HG02973 (cell line): ENCODE measurements around the gene DPYSL3.
"Not testable (repeated sequence)": the region's sequence is repeated elsewhere in the genome, so short reads cannot be mapped to it uniquely, and the experiment has no call there.

Experiments
- ATAC-seq: cut with Tn5 transposase; IDR thresholded peaks from one replicate; pipeline ENCODE4 v1.9.1; 2021; ENCODE audit warnings: moderate library complexity; ENCODE audit not compliant: unreplicated experiment

DPYSL3 gene

DNA sequence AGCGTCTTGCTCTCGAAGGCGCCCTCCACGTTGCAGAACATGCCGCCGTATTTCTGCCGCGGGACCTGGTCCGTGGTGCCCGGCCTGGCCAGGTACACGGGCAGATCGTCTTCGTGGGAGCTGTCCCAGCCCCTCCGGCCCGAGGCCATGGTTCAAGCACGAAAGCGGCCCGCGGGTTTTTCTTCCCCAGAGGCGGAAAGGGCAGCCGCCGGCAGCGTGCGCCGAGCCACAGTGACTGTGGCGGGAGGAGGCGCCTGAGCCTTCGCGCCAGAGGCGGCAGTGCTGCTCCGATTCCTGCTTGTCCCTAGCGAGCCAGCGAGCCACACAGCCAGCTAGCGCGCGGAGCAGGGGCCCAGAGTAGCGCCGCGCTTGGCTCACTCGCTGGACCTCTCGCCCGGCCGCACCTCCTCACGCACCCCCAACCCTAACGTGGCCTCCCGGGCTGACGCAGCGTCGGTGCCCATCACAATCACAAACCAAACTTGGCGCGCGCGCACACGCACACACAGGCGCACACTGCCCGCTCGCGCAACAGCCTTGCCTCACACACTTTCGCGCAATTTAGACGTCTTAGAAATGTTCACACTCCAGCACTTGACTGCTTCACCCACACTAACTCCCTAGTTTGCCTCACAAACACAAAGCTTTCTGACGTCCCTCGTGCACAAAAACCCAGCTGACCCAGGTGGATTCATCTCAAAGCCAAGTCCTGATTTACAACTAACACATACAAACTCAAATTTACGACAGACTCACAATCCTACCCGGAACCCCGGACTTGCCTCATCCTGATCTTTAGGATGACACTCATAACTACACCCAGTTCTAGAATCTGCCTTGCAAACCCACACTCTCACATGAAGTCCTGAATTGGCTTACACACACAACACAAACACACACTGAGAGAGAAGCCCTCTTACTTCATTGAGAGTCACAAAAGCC is at the start of gene DPYSL3:
Gene DPYSL3 (minus strand): TSS at position 359 of the 942 bp plus-strand sequence. CDS start 210 bp downstream, at position 149.
- ATAC-seq: no peak

GRCh38 chr5:147558826-147559225 is 49.0 kb upstream of the DPYSL3 start:
- ATAC-seq: no peak

DNA sequence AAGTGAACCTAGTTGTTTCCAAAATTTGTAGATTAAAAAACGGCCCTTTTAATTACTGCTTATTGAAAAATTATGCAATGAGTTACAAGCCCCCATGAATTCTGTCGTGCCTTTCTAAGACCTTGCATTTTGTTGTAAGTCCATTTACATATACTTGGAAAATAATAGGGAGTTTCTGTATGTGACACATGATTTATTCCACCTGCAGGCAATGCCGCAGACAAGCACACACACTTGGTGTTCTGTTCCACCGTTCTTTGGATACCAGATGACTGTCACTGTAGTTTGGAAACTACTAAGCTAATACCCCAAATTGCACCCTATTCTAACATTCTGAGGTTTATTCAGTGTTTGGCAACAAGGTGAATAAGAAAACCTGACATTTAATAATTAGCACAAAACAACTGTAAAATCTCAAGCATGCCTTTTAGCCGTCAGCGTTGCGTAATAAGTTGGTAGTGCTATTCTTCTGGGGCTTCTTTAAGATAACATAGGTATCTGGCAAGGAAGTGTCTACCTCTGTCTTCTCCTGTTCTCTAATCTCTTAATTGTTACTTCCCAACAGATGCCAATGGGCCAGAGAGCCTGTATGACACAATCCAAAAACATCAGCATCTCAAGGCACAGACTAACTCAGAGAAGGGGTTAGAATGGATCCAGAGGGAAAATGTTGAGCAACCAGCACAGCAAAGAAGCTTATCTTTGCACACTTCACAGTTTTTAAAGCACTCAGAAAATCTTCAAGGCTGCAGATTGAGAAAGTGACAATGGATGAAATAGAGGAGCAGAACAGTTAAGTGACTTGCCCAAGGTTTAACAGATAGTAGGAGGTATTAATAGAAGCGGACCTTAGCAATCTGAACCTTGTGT is 48.2 kb upstream of the DPYSL3 start:
- ATAC-seq: no peak

DNA sequence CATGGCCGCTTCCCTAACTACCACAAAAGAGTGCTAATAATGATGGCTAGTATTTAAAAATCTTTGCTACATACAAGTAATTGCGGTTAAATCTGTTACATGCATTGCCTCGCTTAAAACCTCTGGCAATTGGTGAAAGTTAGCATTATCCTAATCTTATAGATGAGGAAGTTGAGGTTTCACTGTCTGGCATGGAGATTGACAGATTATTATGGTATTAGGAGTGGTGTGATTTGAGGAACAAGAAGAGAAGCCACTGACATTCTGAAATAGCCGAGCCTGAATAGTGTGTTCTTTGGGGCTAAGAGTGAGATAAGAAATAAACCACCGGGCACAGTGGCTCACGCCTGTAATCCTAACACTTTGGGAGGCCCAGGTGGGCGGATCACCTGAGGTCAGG is 45.3 kb upstream of the DPYSL3 start:
- no peak for ATAC-seq

DNA sequence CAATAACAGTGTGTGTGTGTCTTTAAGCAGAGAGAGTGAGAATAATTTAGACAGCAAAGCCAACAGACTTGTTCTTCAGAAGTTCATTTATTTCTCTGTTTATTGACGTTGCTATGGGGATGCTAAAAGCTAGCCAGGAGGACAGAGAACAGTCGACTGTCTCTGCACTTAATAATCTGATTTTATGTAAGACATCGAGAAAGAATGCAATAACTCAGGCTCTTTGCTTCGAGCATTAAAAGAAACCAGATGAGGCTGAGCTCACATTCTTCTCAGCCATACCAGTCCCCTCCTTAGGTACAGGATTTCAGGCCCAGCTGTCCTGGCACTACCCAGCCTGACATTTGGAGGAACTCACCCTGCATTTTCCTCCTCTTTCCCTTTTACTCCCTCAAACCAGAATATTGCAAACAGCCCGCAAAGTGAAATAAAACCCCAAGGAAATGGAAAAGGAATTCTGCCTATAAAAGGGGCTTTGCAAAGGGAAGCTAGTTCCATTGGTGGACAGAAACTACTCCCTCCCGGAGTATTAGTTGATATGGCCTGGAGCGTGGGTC is 44.5 kb upstream of the DPYSL3 start:
- no peak for ATAC-seq

GRCh38 chr5:147553817-147554216 is 43.9 kb upstream of the DPYSL3 start:
- not testable (repeated sequence) for ATAC-seq

- ATAC-seq: no peak
These were observed 43.0 kb upstream of the DPYSL3 start for GRCh38 chr5:147552897-147553296.

DNA sequence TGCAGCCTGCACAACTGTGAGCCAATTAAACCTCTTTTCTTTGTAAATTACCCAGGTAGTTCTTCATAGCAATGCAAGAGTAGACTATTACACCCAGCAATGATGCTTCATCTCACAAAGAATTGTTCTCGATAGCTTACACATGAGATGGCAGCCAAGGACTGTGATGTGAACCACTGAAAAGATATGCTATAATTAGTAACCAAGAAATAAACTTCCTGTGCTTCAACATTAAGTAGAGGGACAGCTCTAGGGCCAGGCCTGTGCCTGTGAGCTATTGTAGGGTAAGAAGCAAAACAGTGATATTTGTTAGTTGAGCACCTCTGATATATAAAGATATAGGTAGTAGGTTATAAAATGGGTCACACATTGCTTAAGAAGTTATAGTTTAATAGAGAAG is 41.8 kb upstream of the DPYSL3 start:
- no peak for ATAC-seq

GRCh38 chr5:147547730-147548129 is 37.9 kb upstream of the DPYSL3 start:
- no peak for ATAC-seq

GRCh38 chr5:147544556-147544955 is 34.7 kb upstream of the DPYSL3 start:
- ATAC-seq: no peak

DNA sequence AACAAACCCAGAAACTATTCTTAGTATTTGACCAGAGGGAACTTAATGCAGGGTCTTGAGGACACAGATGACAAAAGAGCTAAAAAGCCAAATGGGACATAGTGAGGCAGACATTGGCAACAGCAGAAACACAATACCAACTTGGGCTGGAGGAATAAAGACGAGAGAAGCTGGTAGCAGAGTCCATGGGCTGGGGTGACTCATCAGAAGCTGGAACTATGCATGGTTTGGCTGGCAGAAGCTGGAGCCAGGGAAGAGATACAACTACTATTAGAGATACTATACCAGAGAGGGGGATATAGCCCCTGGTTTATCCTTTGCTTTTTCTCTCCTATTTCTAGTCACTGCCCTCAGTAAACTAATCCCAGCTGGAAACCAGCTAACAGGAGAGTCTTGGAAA is 29.2 kb upstream of the DPYSL3 start:
- no peak for ATAC-seq

- no peak for ATAC-seq
These were observed 28.4 kb upstream of the DPYSL3 start for GRCh38 chr5:147538236-147538635.

- no peak for ATAC-seq
These were observed 24.5 kb upstream of the DPYSL3 start for GRCh38 chr5:147534172-147534951.

DNA sequence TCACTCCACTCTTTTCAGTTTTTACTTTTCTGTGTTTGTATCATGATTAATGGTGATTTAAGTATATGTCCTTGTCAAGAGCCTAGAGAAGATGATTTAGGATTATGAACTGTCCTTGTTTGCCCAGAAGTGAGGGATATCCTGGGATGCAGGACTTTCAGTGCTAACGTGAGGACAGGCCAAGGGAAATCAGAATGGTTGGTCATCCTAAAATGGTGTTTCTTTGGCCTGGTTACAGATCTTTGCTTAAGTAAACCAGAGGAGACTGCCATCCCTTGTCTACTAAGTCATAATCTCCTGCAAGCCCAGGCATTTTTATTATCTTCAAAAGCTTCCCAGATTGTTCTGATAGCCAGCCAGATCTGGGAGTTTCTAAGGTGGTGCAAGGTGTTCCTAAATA is 22.3 kb upstream of the DPYSL3 start:
- no peak for ATAC-seq

DNA sequence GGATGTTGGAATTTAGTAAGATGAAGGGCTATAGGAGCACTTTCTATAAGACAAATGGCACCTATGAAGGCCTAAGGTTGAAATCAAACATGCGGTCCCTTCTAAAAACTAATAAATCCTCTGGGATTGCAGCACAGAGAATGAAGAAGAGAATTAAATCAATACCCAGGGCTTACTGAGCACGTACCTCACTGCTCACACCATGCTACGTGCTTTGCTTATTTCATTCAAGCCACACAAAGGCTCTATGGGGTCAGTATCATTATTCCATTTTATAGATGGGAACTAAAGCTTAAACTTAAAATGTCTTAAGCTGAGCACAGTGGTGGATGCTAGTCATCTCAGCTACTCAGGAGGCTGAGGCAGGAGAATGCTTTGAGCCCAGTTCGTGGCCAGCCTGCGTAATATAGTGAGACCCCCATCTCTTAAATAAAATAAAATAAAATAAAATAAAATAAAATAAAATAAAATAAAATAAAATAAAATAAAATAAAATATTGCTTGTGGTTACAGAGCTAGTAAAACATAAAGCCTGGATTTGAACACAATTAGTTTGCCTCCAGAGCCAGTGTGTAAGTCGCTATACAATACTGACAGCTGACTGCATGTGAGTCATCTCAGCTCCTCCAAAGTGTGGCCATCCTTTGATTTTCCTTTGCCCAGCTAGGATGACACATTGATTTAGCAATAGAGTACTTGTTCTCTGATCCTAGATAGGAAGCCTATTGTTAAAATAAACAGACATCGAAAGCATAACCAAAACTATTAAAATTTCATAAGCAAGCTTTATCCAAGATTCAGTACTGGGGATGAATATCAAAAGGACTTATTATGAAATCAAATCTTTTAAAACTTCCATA is 20.9 kb upstream of the DPYSL3 start:
- ATAC-seq: no peak

DNA sequence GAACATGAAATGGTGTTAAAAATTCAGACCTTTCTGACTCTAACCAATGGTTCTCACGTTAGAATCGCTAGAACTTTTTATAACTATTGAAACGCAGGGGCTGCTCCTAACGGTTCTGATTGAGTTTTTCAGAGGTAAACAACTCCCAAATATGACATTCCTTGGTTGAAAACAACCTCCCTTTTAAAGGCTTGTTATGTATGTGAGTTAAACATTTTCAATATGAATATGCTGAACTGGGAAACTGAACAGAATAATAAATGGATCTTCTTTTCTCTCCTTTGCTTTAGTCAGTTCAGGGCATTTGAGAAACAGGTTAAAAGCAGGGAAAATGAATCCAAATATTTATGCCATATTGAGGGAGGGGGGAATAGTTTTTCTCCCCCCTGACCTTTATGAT is 13.2 kb upstream of the DPYSL3 start:
- ATAC-seq: no peak

DNA sequence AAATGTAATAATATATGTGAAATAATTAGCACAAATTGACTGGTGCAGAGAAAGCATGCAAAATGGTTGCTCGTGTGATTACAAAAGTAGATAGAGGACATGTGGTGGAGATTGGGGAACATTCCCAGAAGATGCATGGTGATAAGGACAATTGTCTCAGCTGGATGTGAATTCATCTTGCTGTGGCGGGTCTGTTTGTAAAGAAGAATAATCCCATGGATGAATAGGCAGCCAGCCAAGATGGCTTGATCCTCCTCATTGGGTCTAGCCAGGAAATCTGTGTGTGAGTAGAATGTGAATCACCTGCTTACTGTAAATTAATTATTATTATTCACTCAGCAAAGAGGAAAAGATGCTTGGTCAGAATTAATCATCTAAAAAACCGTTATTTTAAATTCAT is 12.6 kb upstream of the DPYSL3 start:
- no peak for ATAC-seq

DNA sequence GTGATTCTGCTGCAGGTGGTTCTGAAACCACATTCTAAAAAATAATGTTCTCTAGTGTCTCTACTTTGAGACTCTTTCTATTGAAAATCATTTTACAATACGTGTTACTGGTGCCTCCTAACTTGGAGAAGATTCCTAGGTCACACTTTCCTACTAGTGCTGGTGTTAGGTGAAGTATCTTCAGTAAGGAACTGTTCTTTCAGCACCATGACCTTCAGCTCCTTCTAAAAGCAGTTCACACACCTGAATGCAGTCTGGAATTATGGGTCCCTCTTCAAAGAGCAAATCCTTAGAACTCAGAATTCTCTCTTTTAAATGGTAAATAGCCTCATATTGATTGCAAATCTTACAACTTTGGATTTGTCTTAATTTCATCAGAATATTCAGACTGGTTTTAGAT is 10.6 kb upstream of the DPYSL3 start:
- ATAC-seq: no peak

- ATAC-seq: no peak
These were observed 9.5 kb upstream of the DPYSL3 start for GRCh38 chr5:147519380-147519779.

DNA sequence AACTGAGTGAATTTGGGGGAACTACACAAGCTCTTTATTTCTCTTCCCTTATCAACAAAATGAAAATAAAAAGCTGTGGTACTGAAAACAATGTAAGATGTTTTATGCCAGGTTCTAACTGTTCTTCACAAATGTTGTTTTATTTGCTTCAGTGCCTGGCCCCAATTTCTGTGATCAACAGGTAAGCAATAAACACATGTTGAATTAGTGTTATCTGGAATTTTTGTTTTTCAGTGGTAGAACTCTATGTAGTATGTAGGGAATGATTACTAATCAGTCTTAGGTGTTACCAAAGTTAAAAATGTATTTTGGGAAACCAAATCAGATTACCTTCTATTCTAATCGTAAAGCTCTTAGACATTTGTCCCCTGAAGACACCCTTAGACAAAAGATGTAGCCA is 7.5 kb upstream of the DPYSL3 start:
- ATAC-seq: no peak
